RPMI8226 (cell line): Measurements from ENCODE around the gene FGF5.
"Not testable (repeated sequence)": the region's sequence is repeated elsewhere in the genome, so short reads cannot be mapped to it uniquely, and the experiment has no call there.

Experiments used
- DNase-seq: peaks from one replicate; pipeline ENCODE4 v3.0.0-alpha.2; 2015

FGF5 gene, protein sequence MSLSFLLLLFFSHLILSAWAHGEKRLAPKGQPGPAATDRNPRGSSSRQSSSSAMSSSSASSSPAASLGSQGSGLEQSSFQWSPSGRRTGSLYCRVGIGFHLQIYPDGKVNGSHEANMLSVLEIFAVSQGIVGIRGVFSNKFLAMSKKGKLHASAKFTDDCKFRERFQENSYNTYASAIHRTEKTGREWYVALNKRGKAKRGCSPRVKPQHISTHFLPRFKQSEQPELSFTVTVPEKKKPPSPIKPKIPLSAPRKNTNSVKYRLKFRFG

GRCh38 chr4:80266253-80266901 lies at the start of gene FGF5:
TSS of gene FGF5 (plus strand) at chr4:80266664. CDS start at chr4:80266825, 161 bp downstream.
- peak; percentile 9 for DNase-seq

DNA sequence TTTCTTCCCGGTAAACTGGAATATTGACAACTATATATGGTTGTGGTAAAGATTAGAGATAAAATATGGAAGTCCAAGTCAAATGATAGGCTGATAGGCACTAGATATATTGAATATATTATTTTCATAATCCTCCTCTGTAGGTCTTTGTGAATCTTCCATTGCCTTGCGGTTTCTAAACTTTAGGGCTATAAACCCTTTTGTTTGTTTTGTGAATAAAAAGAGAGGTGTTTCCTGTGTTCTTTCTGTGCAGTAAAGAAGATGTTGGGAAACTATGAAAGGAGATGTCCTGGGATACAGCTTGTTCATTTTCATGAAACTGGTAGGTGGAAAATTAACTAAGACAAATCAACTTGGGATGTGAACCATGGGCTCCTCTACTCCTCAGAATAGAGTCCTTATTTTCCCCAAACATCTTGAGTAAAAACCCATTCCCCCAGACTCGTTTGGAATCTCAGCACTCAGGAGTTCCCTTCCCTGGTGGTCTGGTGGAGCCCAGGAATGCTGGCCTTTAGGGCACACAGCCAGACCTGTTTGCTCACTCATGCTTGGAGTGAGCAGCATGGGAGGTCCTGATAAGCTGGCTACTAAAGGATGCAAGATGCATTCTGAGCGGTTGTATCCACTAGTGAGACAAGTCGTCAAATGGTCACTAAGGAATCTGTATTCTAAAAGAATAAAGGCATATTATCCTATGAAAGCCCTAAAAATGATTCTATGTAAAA lies 47.0 kb upstream of the FGF5 start:
- DNase-seq, result no peak

DNA sequence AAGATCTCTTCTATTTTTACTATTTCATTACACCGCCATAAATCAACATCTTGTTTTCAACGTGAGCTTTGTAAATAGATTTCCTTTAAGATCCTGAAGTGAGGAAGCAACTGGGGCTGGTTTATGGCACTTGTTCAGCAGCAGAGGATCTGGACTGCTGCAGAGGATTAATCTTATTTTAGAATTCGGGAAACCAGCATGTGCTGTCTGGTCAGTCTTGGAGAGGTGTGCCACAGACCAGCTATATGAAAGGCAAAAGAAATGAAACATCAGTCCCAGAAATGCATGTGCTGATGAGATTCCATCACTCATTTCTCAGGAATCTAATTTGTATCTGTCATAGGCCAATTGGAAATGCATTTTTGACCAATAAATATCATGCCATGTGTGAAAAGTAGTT lies 45.8 kb upstream of the FGF5 start:
- no peak for DNase-seq

- DNase-seq, result no peak
Measured at GRCh38 chr4:80221161-80221560, 45.3 kb upstream of the FGF5 start.

GRCh38 chr4:80225595-80225994 lies 40.9 kb upstream of the FGF5 start:
- no peak for DNase-seq

- no peak for DNase-seq
Measured at GRCh38 chr4:80226094-80226493, 40.4 kb upstream of the FGF5 start.

- no peak for DNase-seq
Measured at GRCh38 chr4:80228460-80228859, 38.0 kb upstream of the FGF5 start.

GRCh38 chr4:80229128-80229527 lies 37.3 kb upstream of the FGF5 start:
- DNase-seq, result no peak

DNA sequence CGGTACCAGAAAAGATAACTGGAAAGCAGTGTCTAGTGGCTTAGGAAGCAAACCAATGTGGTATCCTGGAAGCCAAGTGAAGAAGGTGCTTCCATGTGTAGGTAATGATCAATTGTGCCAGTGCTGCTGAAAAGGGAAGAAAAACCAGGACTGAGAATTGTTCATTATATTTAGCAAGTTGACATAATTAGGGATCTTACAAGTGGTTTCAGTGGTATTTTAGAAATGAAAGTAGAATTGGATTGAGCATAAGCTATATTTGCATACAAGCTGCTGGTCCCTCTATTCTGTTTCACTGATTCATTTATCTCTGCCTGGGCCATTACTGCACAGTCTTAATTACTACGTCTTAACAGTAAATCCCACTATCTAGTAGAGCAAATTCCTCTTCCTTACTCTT lies 36.9 kb upstream of the FGF5 start:
- peak; percentile 4 for DNase-seq

GRCh38 chr4:80231180-80231579 lies 35.3 kb upstream of the FGF5 start:
- DNase-seq, result no peak

- no peak for DNase-seq
Measured at GRCh38 chr4:80232707-80233370, 33.6 kb upstream of the FGF5 start.

DNA sequence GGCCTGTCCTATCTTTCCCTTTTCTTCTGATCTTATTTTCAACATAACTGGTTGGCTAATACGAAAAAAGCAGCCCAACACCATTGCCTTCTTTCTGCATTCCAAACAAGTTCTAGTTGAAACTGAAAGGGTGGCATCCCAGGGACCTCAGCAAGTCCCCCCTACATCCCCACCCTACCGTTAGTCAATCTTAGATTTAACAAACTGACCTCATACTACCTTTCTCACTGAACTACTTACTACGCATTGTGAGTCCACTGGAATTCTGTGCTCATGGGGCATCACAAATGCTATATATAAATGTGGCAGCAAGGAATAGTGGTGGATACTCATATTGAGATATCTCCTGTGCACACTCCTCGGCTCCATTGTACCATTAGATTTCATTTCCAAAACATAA lies 33.1 kb upstream of the FGF5 start:
- no peak for DNase-seq

DNA sequence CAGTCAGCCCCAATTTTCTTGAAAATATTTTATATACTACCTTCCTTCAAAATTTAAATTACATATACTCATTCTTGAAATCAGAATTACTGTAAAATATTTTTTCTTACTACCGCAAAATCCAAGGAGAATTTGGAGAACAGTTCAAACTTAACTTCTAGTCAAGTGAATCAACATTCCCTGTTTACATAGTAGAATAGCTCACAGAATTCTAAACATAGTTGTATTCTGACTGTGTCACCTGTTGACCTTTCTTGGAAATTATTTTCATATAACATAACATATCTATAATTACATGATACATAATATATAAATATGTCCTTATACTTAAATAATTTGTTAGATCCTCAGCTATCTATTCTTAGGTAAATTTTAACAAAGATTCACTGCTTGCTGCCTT lies 31.0 kb upstream of the FGF5 start:
- no peak for DNase-seq

DNA sequence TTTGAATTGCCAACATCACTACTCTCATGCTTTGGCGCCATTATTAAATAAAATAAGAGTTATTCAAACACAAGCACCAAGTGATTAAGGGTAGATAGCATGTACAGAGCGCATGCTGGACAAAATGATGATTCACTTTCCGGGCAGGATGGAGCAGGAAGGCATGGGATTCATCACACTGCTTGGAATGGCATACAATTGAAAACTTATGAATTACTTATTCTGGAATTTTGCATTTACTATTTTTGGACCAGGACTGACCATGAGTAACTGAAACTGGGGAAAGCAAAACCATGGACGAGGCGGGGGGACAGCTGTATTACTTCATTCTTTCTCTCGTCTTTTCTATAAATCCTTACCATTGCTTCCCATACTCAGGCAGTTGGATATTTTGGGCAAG lies 28.5 kb upstream of the FGF5 start:
- DNase-seq, result no peak

- DNase-seq, result no peak
Measured at GRCh38 chr4:80239480-80240150, 26.8 kb upstream of the FGF5 start.

DNA sequence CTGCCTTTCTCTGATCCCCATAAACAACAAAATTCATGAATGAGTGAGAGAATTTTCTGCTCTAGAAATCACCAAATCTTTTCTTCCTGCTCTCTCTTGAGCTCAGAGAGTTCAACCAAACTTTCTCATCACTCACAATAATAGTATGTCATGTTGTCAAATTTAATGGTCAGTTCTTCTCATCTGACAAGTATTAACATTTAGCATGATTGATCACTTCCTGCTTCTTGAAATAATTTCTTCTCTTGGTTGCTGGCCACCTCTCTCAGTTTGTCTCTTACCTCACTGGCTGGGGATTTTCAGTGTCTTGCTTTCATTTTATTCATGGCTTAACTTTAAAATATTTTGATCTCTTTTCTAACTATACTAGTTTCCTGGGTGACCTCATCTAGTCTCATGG lies 25.5 kb upstream of the FGF5 start:
- no peak for DNase-seq

DNA sequence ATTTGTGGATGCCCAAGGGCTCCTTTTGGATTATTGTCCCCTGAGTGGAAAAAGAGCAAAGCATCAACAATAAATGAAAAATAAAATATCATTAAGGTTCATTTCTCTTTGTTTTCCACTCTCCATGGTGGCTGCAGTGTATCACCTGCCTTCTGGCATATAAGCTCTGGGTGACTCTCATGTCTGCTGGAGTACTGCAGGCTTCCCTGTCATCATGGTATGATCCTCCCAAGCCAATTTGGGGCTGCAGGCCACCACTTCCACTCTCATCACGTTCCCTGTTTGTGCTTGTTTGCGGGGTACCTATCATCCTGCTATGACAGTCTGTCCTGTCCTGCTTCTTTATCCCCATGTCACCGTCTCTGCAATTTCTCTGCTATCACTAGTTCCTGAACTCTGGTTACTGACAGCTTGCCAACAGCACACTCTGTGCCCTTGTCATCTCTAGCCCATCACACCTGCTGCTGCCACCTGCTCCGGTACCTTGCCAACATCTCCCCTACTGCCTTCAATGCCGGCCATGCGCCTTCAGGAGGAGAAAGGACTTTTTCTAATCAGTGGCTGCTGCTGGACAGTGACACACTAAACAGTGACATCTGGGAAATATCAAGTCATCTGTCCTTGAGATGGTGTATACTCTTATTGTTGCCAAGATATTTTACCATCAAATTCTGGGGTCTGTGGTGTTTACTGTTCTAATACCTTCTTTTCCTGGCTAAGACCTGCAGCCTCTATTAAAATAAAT lies 23.0 kb upstream of the FGF5 start:
- peak; percentile 39 for DNase-seq

DNA sequence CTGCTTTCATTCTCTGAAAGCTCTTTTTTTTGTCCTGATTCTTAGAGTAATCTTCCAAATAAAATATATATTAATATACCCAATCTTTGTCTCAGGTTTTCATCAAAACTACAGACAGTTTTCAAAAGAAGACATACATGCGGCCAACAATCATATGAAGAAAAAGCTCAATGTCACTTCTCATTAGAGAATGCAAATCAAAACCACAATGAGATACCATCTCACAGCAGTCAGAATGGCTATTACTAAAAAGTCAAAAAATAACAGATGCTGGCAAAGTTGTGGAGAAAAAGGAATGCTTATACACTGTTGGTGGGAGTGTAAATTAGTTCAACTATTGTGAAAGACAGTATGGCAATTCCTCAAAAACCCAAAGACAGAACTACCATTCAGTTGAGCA lies 19.0 kb upstream of the FGF5 start:
- not testable (repeated sequence) for DNase-seq

DNA sequence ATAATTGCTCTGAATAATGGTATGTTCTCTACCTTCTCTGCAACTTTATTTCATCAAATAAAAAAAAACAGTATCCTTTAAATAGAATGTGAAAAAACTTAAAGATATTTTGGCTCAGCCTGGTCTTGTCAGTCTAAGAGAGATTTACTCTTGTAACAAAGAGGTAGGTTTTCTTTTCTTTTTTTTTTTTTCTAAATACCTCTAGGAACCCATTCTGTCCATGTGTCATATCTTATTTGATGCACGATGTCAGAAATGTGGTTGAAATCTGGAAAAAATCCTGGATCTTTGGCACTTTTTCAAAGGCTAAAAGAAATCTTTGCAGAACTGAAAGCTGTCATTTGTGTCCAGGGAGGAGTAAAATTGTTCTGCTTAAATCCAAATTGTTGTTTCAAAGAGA lies 17.3 kb upstream of the FGF5 start:
- DNase-seq, result no peak

DNA sequence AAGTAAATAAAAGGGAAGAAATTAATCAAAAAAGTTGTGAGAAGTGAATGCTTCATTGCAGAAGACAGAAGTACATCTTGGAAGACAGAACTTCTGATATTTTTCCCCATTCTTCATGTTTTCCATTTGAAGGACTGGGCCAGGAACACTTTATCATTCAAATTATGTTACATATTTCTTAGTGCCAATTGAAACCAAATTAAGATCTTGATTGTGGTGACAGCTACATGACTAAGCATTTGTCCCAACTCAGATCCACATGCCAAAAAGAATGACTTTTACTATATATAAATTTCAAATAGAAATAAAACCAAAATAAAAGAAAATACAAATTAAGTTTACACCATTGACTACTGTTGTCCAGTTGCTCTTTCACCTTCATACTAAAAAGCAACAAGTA lies 14.0 kb upstream of the FGF5 start:
- no peak for DNase-seq

DNA sequence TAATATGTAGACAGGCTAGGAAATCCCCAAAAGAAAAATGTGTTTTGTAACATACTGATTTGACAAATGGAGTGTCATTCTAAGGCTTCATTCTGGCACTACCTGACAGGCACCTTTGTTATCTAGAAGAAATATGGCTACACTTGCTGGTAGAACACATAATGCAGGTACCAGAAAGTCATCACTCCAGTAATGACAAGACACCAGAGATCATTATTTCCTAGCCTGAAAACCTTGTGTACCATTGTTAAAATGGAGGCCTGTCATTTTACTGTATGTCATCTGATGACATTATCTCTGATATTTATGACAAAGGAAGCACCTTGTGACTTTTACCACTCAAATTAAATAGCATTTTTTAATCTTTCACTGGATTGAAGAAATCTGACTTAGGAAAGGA lies 13.5 kb upstream of the FGF5 start:
- no peak for DNase-seq

GRCh38 chr4:80253510-80253909 lies 13.0 kb upstream of the FGF5 start:
- DNase-seq, result no peak
